ENCODE measurements around the gene PPP1R1C.
"Not testable (repeated sequence)": the region's sequence is repeated elsewhere in the genome, so short reads cannot be mapped to it uniquely, and the experiment has no call there.

PPP1R1C gene

GRCh38 chr2:182015334-182016109 is 29.9 kb downstream of the PPP1R1C start:
- DNase-seq = no peak

GRCh38 chr2:182018218-182018617 is 32.6 kb downstream of the PPP1R1C start:
- DNase-seq = no peak

DNA sequence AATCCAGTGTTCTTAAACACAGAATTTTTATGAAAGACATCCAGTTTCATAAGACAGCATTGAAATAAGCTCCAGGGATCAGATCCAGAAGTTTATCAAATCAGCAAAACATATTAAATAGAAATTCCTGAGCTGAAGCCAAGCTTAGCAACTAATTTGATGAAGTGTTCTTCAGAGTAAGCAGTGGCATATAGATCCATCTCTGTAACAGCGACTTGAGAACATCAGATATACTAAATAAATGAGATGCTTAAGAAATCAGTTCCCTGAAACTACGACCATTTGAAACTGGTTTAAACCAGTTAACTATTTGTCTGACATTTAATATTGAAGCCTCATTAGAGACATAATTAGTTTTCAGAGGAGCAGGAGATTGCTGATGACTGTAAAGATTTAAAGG is 34.1 kb downstream of the PPP1R1C start:
- no peak for DNase-seq

GRCh38 chr2:182020286-182021070 is 34.8 kb downstream of the PPP1R1C start:
- DNase-seq = no peak

- DNase-seq = no peak
Measured at GRCh38 chr2:182023235-182023634, 37.6 kb downstream of the PPP1R1C start.

DNA sequence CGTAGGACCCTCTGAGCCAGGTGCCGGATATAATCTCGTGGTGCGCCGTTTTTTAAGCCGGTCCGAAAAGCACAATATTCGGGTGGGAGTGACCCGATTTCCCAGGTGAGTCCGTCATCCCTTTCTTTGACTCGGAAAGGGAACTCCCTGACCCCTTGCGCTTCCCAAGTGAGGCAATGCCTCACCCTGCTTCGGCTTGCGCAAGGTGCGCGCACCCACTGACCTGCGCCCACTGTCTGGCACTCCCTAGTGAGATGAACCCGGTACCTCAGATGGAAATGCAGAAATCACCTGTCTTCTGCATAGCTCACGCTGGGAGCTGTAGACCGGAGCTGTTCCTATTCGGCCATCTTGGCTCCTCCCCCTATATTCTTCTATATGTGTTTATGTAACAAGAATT is 45.2 kb downstream of the PPP1R1C start:
- DNase-seq = not testable (repeated sequence)

GRCh38 chr2:182031956-182032355 is 46.3 kb downstream of the PPP1R1C start:
- DNase-seq = no peak

DNA sequence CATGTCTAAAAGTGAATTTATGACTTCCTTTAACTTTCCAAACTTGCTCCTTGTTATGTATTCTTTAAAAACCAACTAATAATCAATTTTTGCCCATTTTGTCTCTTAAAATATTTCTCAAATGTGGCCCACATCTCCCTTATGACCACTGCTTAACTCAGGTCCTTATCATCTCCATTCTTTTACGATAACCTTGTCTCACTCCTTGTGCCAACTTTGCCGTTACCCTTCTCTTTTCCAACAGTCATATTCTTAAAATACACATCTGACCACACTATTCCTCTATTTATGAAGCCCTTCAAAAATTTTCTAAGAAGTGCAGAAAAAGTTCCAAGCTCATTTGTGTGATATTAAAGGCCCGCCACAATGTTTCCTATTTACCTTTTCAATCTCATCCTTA is 47.8 kb downstream of the PPP1R1C start:
- no peak for DNase-seq

- no peak for DNase-seq
Measured at GRCh38 chr2:182038576-182038975, 52.9 kb downstream of the PPP1R1C start.

- no peak for DNase-seq
Measured at GRCh38 chr2:182043021-182043420, 57.4 kb downstream of the PPP1R1C start.

- no peak for DNase-seq
Measured at GRCh38 chr2:182043861-182044260, 58.2 kb downstream of the PPP1R1C start.

DNA sequence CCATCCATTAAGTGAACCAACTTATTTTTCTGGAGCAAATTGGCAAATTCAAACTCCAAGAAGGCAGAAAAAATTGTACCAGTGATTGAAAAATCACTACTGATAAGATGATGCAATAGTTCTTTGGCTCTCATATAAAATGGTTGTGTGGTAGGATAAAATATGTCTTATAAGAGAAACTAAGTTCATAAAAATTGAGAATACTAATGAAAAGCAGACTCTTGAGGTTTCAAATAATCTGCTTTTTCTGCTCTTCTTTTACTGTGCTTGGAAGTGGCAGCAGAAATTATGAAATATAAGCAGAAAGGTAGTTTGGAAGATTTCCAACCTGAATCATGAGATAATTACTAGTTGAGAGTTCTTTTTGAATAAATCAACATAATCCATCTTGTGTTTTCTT is 61.9 kb downstream of the PPP1R1C start:
- no peak for DNase-seq

DNA sequence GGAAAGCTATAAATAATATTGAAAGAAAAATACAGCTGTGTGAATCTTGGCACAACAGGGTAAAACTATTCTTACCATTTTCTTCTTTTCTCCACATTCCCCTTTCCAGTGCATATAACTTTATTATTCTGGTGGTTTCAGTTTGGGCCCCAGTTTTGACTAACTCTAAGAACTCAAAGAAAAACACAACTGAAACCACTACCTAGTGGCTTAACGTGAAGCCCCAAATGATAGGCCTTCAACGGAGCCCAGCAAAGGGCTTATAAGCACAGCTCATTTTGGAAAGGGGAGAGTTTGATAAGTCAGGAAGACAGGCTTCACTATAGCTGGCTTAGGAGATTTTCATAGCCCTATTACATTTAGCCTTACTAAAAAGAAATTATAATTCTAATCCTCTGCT is 62.4 kb downstream of the PPP1R1C start:
- no peak for DNase-seq

DNA sequence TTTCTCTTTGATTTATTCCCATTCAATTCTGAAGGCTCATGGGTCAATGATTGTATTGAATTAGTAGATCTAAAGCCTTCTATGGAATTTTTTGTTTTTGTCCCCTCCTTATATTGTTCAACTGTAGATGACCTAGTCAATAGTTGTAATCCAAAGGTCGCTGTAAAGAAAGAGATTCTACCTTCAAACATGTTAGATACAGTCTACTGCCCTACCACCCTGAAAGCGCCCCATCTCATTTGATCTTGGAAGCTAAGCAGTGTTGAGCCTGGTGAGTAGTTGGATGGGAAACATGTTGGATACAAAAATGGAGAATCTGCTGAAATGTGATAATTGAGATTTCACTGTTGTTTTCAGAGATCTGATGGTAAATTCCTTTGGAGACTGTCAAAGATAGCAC is 63.0 kb downstream of the PPP1R1C start:
- DNase-seq = no peak

- DNase-seq = no peak
Measured at GRCh38 chr2:182049372-182050148, 63.9 kb downstream of the PPP1R1C start.

DNA sequence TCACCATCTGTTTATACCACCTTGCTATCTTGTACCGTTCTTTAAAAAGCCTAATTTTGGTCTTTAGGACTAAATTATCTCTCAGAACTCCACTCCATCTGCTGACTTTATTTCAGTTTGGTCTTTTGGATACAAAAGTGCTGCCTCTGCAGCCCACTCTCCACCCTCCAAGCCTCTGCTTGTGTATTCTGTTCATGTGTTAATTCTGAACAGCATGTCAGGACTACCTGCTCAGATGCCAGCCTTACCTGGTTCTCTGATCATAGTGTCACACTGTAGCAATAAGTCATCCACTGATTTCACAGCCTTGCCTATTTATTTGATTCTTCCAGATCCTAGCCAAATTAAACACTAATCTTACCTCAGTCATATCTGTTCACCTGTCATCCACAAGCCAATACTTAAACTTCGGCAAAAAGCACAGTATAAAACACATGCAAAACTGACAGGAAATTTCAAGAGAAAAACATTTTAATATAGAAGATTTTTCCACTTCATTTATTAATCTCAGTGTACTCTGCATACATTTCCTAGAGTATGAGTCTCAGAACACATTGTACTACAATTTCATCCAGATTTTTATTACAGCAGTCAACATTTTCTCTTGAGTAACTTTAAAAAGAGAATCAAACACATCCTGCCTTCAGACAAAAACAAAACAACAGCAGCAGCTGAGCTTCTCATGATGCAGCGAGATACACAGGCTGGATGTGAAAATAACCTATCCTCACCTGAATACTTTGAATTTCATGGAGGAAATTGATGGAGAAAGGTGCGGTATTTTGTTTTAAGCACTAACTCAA is 64.9 kb downstream of the PPP1R1C start:
- DNase-seq = no peak

- no peak for DNase-seq
Measured at GRCh38 chr2:182055993-182056392, 70.3 kb downstream of the PPP1R1C start.

GRCh38 chr2:182057002-182057401 is 71.3 kb downstream of the PPP1R1C start:
- no peak for DNase-seq

GRCh38 chr2:182058056-182058455 is 72.4 kb downstream of the PPP1R1C start:
- DNase-seq = no peak

- DNase-seq = no peak
Measured at GRCh38 chr2:182061739-182062138, 76.1 kb downstream of the PPP1R1C start.

DNA sequence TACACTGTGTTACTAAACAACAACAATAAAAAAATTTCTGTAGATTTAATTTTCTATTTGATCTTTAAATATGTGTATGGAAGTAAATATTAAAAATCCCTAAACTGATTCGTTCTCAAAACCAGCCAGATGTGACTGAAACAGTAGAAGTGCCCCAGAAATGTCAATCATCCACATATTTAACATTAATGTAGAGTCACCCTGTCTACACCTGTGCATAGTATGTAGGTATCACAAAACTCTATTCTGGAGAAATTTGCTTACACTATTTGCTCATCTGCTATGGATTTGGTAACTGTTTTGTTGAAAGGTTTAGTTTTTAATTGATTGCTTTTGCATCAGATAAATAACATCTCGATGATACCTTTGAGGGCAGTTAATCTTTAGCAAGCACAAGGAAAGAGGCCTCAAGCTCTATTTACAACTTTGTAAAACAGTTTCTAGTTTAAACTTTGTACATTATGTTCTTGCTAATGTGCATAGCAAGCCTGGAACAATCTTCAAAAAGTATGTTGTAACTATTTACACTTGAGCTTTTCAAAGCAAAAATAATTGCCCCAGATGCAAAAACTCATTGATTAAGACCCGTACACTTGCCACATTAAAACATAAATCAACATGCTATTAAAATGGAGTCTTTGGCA is 76.8 kb downstream of the PPP1R1C start:
- no peak for DNase-seq

All from MV-4-11 (cell line).